Osteoblast (primary cell): Measurements from ENCODE around the gene CHRDL2. TPM values are rescaled to one million over a fixed set of nuclear protein-coding genes. Genes with fewer than 3 reads are reported as not detected.

Experiments used
- DNase-seq: peaks from one replicate; pipeline ENCODE4 v3.0.0; 2011; ENCODE audit warnings: low spot score, mixed read lengths; ENCODE audit not compliant: insufficient read length; ENCODE audit errors: missing footprints
- H2AFZ ChIP-seq: 2 replicates; pipeline ENCODE4 v1.6.0; 2011; ENCODE audit warnings: mild to moderate bottlenecking, low read length
- H3K27ac ChIP-seq: 2 replicates; pipeline ENCODE4 v1.5.1; 2011; ENCODE audit warnings: mild to moderate bottlenecking, low read depth, low read length, moderate library complexity
- H3K27me3 ChIP-seq: 2 replicates; pipeline ENCODE4 v1.6.0; 2012; ENCODE audit warnings: mild to moderate bottlenecking, control low read depth, inconsistent platforms, low read length, moderate library complexity; ENCODE audit not compliant: insufficient read depth
- H3K36me3 ChIP-seq: 2 replicates; pipeline ENCODE4 v1.5.1; 2011; ENCODE audit warnings: mild to moderate bottlenecking, low read length, control low read depth, moderate library complexity; ENCODE audit not compliant: insufficient read depth
- H3K4me1 ChIP-seq: 2 replicates; pipeline ENCODE4 v1.5.1; 2011; ENCODE audit warnings: mild to moderate bottlenecking, low read length, control low read depth, moderate library complexity; ENCODE audit not compliant: insufficient read depth
- H3K4me2 ChIP-seq: 2 replicates; pipeline ENCODE4 v1.6.0; 2011; ENCODE audit warnings: mild to moderate bottlenecking, low read length; ENCODE audit not compliant: insufficient read depth
- H3K4me3 ChIP-seq: fragments of 200-600 bp; sonication (generic); 3 replicates; pipeline ENCODE4 v1.5.1; 2012; ENCODE audit warnings: mild to moderate bottlenecking, low read length, inconsistent platforms; ENCODE audit not compliant: insufficient read depth
- H3K79me2 ChIP-seq: 2 replicates; pipeline ENCODE4 v1.6.0; 2012; ENCODE audit warnings: mild to moderate bottlenecking, low read length, control low read depth, inconsistent platforms; ENCODE audit not compliant: insufficient read depth
- H3K9me3 ChIP-seq: 2 replicates; pipeline ENCODE4 v1.5.1; 2011; ENCODE audit warnings: low read depth, low read length, control low read depth
- H4K20me1 ChIP-seq: 2 replicates; pipeline ENCODE4 v1.6.0; 2012; ENCODE audit warnings: mild to moderate bottlenecking, low read length, control low read depth; ENCODE audit not compliant: insufficient read depth
- CTCF ChIP-seq: IDR thresholded peaks from 2 replicates; pipeline ENCODE4 v1.5.1; 2011; ENCODE audit warnings: mild to moderate bottlenecking, low read depth, low read length, moderate library complexity; ENCODE audit errors: extremely low read depth
- total RNA-seq: library from RNA; depleted of rRNA; stranded (reverse); fragments of >200 nt; gene quantifications from 2 replicates; pipeline ENCODE4 v1.2.3, GENCODE V29; 2012

The CHRDL2 gene
- total RNA-seq, 1 donor = under 0.01 TPM

- Histone ChIP-seq H3K9me3 (no peaks in the 10 kb centered on the region), H4K20me1 (no peaks in the 10 kb centered on the region), H3K36me3 (no peaks in the 10 kb centered on the region), H3K4me1 (peaks cover 26% of the 10 kb centered on the region), H3K79me2 (no peaks in the 10 kb centered on the region), H3K27ac (no peak overlapping the region), H3K4me3 (no peak overlapping the region), H2AFZ (no peak overlapping the region), H3K27me3 (no peaks in the 10 kb centered on the region), H3K4me2 (no peak overlapping the region)
- DNase-seq = no peak
- no peak for TF ChIP-seq CTCF
These were observed 53.2 kb downstream of the CHRDL2 start for GRCh38 chr11:74678041-74678440.

GRCh38 chr11:74677131-74677530 lies 54.1 kb downstream of the CHRDL2 start:
- H3K4me3 ChIP-seq = no peak overlapping the region
- no peak for TF ChIP-seq CTCF
- H3K9me3 ChIP-seq = no peaks in the 10 kb centered on the region
- H3K4me1 ChIP-seq = peaks cover 26% of the 10 kb centered on the region
- H3K79me2 ChIP-seq = no peaks in the 10 kb centered on the region
- no peak overlapping the region for H3K27ac ChIP-seq
- no peak for DNase-seq
- no peaks in the 10 kb centered on the region for H3K36me3 ChIP-seq
- H4K20me1 ChIP-seq = no peaks in the 10 kb centered on the region
- no peak overlapping the region for H3K4me2 ChIP-seq
- no peaks in the 10 kb centered on the region for H3K27me3 ChIP-seq
- no peak overlapping the region for H2AFZ ChIP-seq

- Histone ChIP-seq H3K4me1 (peaks cover 31% of the 10 kb centered on the region), H4K20me1 (no peaks in the 10 kb centered on the region), H3K36me3 (no peaks in the 10 kb centered on the region), H3K9me3 (no peaks in the 10 kb centered on the region), H3K4me2 (no peak overlapping the region), H3K27ac (no peak overlapping the region), H3K27me3 (no peaks in the 10 kb centered on the region), H3K79me2 (no peaks in the 10 kb centered on the region), H3K4me3 (no peak overlapping the region), H2AFZ (no peak overlapping the region)
- no peak for TF ChIP-seq CTCF
- DNase-seq = no peak
These were observed 54.6 kb downstream of the CHRDL2 start for GRCh38 chr11:74676596-74676995.

- Histone ChIP-seq H2AFZ (no peak overlapping the region), H3K36me3 (no peaks in the 10 kb centered on the region), H3K27ac (no peak overlapping the region), H3K4me3 (no peak overlapping the region), H4K20me1 (no peaks in the 10 kb centered on the region), H3K4me1 (peaks cover 34% of the 10 kb centered on the region), H3K4me2 (no peak overlapping the region), H3K9me3 (no peaks in the 10 kb centered on the region), H3K27me3 (no peaks in the 10 kb centered on the region), H3K79me2 (no peaks in the 10 kb centered on the region)
- no peak for TF ChIP-seq CTCF
- no peak for DNase-seq
These were observed 55.5 kb downstream of the CHRDL2 start for GRCh38 chr11:74675761-74676160.
